ENCODE data around the gene AMACR.
A peak's percentile ranks its signal among the peaks of the same experiment; 100 is the strongest.
"Not testable (repeated sequence)": the region's sequence is repeated elsewhere in the genome, so short reads cannot be mapped to it uniquely, and the experiment has no call there.

AMACR gene

DNA sequence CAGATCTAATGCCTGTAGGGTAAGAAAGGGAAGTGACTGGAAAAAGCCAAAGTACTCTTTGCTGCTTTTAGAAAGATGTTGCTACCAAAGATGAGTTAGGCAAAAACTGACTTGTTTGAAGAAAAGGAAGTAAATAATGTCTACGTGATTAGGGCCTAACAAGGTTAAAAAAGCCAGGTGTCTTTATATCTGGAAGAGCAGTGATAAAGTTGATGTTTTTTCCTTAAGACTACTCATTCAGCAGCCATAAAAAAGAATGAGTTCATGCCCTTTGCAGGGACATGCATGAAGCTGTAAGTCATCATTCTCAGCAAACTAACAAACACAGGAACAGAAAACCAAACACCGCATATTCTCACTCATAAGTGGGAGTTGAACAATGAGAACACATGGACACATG is 13.5 kb upstream of the AMACR start:
- no peaks in the 10 kb centered on the region for H3K9me3 Mint-ChIP-seq
- ATAC-seq: no peak
- H3K27me3 Mint-ChIP-seq: no peaks in the 10 kb centered on the region
- peak overlapping the region in 1 of 2 donors; percentile 74 for H3K27ac Mint-ChIP-seq
- H3K4me1 Mint-ChIP-seq: peaks cover 27% of the 10 kb centered on the region
- H3K4me3 Mint-ChIP-seq: peak overlapping the region in 1 of 2 donors; percentile 50
- DNase-seq: no peak

DNA sequence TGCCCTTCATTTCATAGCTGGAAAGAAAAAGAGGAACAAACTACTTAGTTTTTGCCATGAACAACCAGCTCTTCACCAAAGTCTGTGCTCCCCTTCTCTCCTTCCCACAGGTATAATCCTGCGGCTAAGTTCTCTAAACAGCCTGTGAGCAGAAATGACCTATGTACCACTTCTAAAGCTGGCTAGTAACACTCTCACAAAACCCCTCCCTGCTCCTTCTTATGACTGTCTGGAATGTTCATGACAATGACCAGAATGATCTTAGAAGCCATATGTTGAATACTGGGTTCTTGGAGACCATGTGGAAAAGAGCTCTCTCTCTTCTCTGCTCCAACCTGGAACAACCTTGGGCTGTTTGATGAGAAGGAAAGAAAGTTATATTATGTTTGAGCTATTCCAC is 12.9 kb upstream of the AMACR start:
- Mint-ChIP-seq H3K27ac (no peak overlapping the region), H3K4me1 (peaks cover 30% of the 10 kb centered on the region), H3K27me3 (no peaks in the 10 kb centered on the region), H3K4me3 (no peak overlapping the region), H3K9me3 (no peaks in the 10 kb centered on the region)
- no peak for ATAC-seq
- no peak for DNase-seq

DNA sequence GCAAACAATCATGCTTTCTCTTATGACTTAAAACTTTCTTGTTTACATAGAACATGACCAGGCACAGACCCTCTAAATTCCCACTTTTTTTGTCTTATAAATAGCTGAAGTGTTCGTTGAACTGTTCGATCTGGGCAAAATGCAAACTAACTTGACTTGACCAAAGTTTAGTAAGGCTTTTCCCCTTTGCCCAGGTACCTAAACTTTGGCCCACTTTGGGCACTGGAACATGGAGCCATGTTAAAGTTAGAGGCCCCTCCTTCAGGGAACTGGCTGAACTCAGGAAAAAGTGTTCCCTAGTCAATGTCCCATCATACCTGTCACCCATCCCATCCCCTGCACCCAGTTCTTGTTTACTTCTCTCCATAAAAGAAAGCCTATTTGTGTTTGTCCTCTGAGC is 9.4 kb upstream of the AMACR start:
- Mint-ChIP-seq H3K4me1 (peaks cover 29% of the 10 kb centered on the region), H3K9me3 (peaks cover 7 to 10% of the 10 kb centered on the region in 2 donors), H3K4me3 (no peak overlapping the region), H3K27me3 (no peaks in the 10 kb centered on the region), H3K27ac (no peak overlapping the region)
- ATAC-seq: no peak
- DNase-seq: no peak

GRCh38 chr5:34016750-34017149 is 8.9 kb upstream of the AMACR start:
- no peak overlapping the region for H3K27ac Mint-ChIP-seq
- H3K9me3 Mint-ChIP-seq: peaks cover 7 to 10% of the 10 kb centered on the region in 2 donors
- ATAC-seq (no peak), DNase-seq (no peak)
- H3K27me3 Mint-ChIP-seq: no peaks in the 10 kb centered on the region
- no peak overlapping the region for H3K4me3 Mint-ChIP-seq
- H3K4me1 Mint-ChIP-seq: peaks cover 24% of the 10 kb centered on the region

DNA sequence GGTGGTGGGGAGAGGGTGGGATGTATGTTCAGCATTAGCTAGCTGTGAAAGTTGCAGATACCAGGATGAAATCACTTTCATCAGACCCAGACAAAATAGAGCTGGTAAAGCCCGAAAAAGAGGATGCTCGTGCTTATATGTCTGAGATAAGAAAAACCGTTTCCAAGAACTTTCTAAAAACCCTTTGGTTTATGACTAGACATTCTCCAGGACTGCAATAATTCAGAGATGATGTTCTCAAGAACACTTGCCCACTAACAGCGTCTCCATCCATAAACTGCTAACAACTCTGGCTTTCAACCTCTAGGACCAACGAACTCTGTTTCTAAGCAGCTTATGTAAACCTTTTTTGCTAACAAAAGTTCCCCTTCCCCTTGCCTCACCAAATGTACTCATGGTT is 8.4 kb upstream of the AMACR start:
- DNase-seq: no peak
- H3K4me3 Mint-ChIP-seq: no peak overlapping the region

DNA sequence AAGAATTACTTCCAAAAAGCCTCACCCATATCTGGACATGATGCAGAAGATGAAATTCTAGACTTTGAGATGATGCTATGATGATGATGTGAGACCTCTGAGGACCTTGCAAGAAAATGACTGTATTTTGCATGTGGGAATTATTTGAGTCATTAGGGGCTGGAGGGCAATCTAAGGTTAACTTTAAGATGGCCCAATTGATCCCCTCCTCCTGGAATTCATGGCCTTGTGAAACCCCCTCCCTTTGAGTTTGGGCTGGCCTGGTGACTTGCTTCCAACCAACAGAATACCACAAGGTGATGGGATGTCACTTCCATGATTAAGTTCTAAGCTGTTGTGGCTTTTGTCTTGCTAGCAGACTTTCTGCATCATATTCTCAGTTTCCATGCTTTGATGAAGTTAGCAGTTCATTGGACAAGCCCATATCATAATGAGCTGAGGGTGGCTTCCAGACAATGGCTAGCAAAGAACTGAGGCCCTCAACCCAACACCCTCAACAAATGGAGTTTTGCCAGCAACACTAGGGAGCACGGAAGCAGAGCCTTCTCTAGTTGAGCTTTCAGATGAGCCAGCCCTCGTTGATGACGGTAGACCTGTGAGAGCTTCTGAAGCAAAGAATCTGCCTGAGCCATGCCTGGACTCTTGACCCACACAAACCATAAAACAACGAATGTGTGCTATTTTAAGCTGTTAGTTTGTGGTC is 7.4 kb upstream of the AMACR start:
- H3K27me3 Mint-ChIP-seq: no peaks in the 10 kb centered on the region
- DNase-seq: peak in 1 of 2 donors; percentile 66
- ATAC-seq: peak; percentile 92
- no peak overlapping the region for H3K4me3 Mint-ChIP-seq
- peaks cover 14% of the 10 kb centered on the region for H3K4me1 Mint-ChIP-seq
- H3K9me3 Mint-ChIP-seq: peaks cover 7 to 10% of the 10 kb centered on the region in 2 donors
- H3K27ac Mint-ChIP-seq: peak overlapping the region; percentile 14 to 54

More for the DNA sequence above, 8.4 kb upstream of the AMACR start:
- Mint-ChIP-seq H3K9me3 (peaks cover 7 to 10% of the 10 kb centered on the region in 2 donors), H3K27ac (no peak overlapping the region), H3K4me1 (peaks cover 19% of the 10 kb centered on the region), H3K27me3 (no peaks in the 10 kb centered on the region)
- ATAC-seq: no peak

DNA sequence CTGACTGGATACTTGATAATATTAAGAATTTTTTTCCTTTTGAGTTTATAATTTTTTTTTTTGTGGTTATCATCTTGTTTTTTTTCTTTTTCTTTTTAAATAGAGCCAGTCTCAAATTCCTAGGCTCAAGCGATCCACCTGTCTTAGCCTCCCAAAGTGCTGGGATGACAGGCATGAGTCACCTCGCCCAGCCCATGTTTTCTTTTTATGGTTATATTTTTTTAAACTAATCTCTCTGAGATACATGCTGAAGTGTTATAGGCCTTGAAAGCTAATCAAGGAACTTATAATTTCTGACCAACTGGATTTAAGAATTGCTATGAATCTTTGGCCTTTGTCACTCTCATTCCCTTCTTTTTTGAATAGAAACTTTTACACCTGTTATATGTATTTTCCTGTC is 6.8 kb upstream of the AMACR start:
- DNase-seq: no peak
- peak overlapping the region in 1 of 2 donors; percentile 14 for H3K27ac Mint-ChIP-seq
- peaks cover 19% of the 10 kb centered on the region for H3K4me1 Mint-ChIP-seq
- no peak for ATAC-seq
- peaks cover 7 to 10% of the 10 kb centered on the region in 2 donors for H3K9me3 Mint-ChIP-seq
- H3K27me3 Mint-ChIP-seq: no peaks in the 10 kb centered on the region
- H3K4me3 Mint-ChIP-seq: no peak overlapping the region

DNA sequence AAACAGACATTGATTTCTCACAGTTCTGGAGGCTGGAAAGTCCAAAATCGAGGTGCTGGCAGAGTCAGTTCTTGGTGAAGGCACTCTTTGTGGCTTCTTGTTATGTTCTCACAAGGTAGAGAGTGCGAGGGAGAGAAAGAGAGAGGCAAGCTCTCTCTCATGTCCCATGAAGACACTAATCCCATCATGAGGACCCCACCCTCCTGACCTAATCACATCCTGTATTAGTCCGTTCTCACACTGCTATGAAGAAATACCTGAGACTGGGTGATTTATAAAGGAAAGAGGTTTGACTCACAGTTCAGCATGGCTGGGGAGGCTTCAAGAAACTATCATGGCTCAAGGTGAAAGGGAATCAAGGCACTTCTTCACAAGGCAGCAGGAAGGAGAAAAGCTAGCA is 5.7 kb upstream of the AMACR start:
- no peak for DNase-seq

GRCh38 chr5:34012791-34013190 is 4.9 kb upstream of the AMACR start:
- H3K4me3 Mint-ChIP-seq: no peak overlapping the region

More for the DNA sequence above, 5.7 kb upstream of the AMACR start:
- no peaks in the 10 kb centered on the region for H3K27me3 Mint-ChIP-seq
- peaks cover 29% of the 10 kb centered on the region for H3K4me1 Mint-ChIP-seq
- H3K4me3 Mint-ChIP-seq: no peak overlapping the region
- no peak for ATAC-seq
- H3K27ac Mint-ChIP-seq: peak overlapping the region in 1 of 2 donors; percentile 35
- peaks cover 7 to 10% of the 10 kb centered on the region in 2 donors for H3K9me3 Mint-ChIP-seq

GRCh38 chr5:34011536-34011935 is 3.7 kb upstream of the AMACR start:
- Mint-ChIP-seq H3K4me1 (peaks cover 38% of the 10 kb centered on the region), H3K27me3 (no peaks in the 10 kb centered on the region), H3K4me3 (no peak overlapping the region), H3K27ac (no peak overlapping the region), H3K9me3 (peaks cover 7 to 10% of the 10 kb centered on the region in 2 donors)
- no peak for DNase-seq
- no peak for ATAC-seq

More at GRCh38 chr5:34012791-34013190, 4.9 kb upstream of the AMACR start:
- no peaks in the 10 kb centered on the region for H3K27me3 Mint-ChIP-seq
- peaks cover 7 to 10% of the 10 kb centered on the region in 2 donors for H3K9me3 Mint-ChIP-seq
- no peak for DNase-seq
- ATAC-seq: no peak
- H3K4me1 Mint-ChIP-seq: peaks cover 31% of the 10 kb centered on the region
- no peak overlapping the region for H3K27ac Mint-ChIP-seq

GRCh38 chr5:34010146-34010545 is 2.3 kb upstream of the AMACR start:
- not testable (repeated sequence) for DNase-seq, H3K4me3 Mint-ChIP-seq, H3K27me3 Mint-ChIP-seq

DNA sequence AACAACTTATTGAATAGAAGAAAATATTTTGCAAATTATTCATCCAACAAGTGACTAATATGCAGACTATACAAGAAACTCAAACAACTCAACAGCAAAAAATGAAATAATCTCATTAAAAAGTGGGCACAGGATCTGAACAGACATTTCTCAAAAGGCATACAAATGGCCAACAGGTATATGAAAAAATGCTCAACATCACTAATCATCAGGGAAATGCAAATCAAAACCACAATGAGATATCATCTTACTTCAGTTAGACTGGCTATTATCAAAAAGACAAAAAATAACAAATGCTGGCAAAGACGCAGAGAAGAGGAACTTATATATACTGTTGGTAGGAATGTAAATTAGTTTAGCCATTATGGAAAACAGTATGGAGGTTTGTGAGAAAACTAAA is 1.8 kb upstream of the AMACR start:
- peaks cover 7 to 10% of the 10 kb centered on the region in 2 donors for H3K9me3 Mint-ChIP-seq
- H3K4me1 Mint-ChIP-seq: peaks cover 38% of the 10 kb centered on the region
- ATAC-seq (no peak), DNase-seq (no peak)
- H3K4me3 Mint-ChIP-seq: no peak overlapping the region
- no peaks in the 10 kb centered on the region for H3K27me3 Mint-ChIP-seq
- no peak overlapping the region for H3K27ac Mint-ChIP-seq

More at GRCh38 chr5:34010146-34010545, 2.3 kb upstream of the AMACR start:
- not testable (repeated sequence) for H3K27ac Mint-ChIP-seq, H3K9me3 Mint-ChIP-seq, ATAC-seq
- H3K4me1 Mint-ChIP-seq: peaks cover 40% of the 10 kb centered on the region

DNA sequence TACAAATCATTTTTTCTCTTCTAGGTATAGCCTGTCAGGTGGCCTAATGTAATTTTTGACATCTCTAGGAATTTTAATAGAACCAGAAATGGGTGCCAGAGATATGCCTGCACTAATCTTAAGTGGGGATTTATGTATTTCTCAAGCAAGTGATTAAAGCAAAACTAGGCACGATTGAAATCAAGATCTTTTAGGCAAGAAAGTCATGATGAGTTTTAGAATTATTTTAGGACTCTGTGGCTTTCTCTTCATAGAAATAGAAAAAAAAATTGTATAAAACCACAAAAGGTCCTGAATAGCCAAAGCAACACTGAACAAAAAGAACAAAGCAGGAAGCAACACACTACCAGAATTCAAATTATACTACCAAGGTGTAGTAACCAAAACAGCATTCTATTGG is 952 bp upstream of the AMACR start:
- Mint-ChIP-seq H3K4me3 (peak overlapping the region; percentile 81 to 98), H3K4me1 (peaks cover 38% of the 10 kb centered on the region), H3K27me3 (no peaks in the 10 kb centered on the region), H3K9me3 (peaks cover 5 to 8% of the 10 kb centered on the region in 2 donors), H3K27ac (peak overlapping the region; percentile 87 to 94)
- ATAC-seq: no peak
- no peak for DNase-seq

- H3K9me3 Mint-ChIP-seq: no peaks in the 10 kb centered on the region
- ATAC-seq (no peak), DNase-seq (no peak)
- no peaks in the 10 kb centered on the region for H3K27me3 Mint-ChIP-seq
- peak overlapping the region in 1 of 2 donors; percentile 85 for H3K27ac Mint-ChIP-seq
- H3K4me1 Mint-ChIP-seq: peaks cover 38% of the 10 kb centered on the region
- peak overlapping the region; percentile 81 to 98 for H3K4me3 Mint-ChIP-seq
Observed at GRCh38 chr5:34007201-34007620, 639 bp downstream of the AMACR start.

DNA sequence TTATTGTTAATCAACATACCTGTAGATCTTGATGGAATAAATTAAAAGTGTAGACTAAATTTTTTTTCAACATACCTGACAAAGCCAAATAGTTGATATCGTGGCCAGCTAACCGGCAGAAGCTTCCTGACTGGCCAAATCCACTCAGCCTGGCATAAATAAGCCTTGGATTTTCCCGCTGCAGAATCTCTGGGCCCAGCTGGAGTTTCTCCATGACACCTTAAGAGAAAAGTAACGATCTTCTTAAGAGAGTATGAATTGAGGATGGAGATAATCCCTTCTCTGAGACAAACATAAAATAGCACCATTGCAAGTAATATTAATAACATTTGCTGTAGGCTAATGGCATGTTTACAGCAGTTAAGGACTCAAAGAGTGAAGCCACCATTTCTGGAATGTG is 2.2 kb downstream of the AMACR start:
- Mint-ChIP-seq H3K4me1 (peaks cover 38% of the 10 kb centered on the region), H3K27me3 (no peaks in the 10 kb centered on the region), H3K4me3 (no peak overlapping the region), H3K9me3 (no peaks in the 10 kb centered on the region), H3K27ac (no peak overlapping the region)
- DNase-seq (no peak), ATAC-seq (no peak)

DNA sequence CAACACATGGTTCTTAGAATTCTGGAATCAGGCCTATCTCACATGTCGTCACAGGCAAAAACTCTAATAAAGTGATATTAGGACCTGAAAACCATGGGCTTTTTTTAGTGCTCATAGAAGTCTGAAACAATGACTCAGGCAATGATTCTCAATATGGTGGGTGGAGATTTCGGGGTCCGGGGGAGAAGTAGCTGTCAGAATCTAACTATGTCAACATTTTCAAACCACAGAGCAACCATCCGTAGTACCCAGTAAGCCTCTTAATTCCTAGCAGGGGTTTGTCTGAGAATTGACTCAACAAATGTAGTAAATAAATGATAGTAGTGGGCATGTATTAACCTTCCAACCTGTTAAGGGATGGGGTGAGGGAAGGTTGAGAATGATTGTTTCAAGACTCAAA is 2.6 kb downstream of the AMACR start:
- Mint-ChIP-seq H3K9me3 (no peaks in the 10 kb centered on the region), H3K27ac (no peak overlapping the region), H3K4me1 (peaks cover 38% of the 10 kb centered on the region), H3K4me3 (no peak overlapping the region), H3K27me3 (no peaks in the 10 kb centered on the region)
- ATAC-seq (peak; percentile 5), DNase-seq (peak in 1 of 2 donors; percentile 32)

DNA sequence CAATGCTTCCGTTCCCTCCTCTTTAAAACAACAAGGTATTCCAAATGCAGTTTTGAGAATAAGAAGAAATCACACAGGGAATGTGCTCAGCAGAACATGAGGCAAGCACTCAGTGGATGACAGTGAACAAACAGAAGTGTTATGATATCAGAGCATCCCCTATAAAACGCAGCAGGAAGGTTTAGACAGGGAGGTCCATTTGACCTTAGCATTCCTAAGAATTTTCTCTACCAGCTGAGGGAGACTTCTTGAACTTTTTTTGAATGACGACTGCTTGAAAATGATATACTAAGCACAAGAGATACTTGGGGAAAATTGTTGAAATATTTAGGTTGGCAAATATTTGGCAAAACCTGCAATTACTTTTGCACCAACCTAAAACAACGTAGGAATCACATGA is 3.9 kb downstream of the AMACR start:
- Mint-ChIP-seq H3K4me3 (no peak overlapping the region), H3K27ac (no peak overlapping the region), H3K4me1 (peaks cover 27% of the 10 kb centered on the region), H3K27me3 (no peaks in the 10 kb centered on the region), H3K9me3 (no peaks in the 10 kb centered on the region)
- ATAC-seq (no peak), DNase-seq (no peak)

All from stimulated activated naive CD8-positive, alpha-beta T cell treated with anti-CD3 and anti-CD28 coated beads, Interleukin-15, amount 100 ng/mL, for 72 hours (primary cell).